Measurements from ENCODE around the gene FBXL7.

FBXL7 gene

DNA sequence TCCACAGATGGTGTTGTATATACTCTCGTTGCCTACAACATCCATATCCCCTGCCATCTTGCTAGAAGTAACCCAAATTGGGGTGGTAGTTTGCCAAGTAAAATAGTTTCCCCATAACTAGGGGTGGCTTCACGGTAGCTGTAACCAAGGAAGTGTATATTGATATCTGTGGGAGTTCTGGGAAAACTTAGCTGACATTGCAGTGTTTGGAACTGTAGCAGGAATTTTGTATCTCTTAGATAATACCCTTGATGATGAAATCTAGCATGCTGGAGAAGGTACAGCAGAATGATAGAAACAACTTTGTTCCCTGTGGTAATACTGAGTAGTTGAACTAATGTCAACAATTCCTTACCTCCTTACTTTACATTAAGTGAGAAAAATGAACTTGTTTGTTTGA, 29.8 kb downstream of the FBXL7 start:
- TF ChIP-seq EZH2phosphoT487 (IDR thresholded peaks at IDR 0.05; ENCODE audit: low read depth), result no peak
- TF ChIP-seq, protein P1, sequence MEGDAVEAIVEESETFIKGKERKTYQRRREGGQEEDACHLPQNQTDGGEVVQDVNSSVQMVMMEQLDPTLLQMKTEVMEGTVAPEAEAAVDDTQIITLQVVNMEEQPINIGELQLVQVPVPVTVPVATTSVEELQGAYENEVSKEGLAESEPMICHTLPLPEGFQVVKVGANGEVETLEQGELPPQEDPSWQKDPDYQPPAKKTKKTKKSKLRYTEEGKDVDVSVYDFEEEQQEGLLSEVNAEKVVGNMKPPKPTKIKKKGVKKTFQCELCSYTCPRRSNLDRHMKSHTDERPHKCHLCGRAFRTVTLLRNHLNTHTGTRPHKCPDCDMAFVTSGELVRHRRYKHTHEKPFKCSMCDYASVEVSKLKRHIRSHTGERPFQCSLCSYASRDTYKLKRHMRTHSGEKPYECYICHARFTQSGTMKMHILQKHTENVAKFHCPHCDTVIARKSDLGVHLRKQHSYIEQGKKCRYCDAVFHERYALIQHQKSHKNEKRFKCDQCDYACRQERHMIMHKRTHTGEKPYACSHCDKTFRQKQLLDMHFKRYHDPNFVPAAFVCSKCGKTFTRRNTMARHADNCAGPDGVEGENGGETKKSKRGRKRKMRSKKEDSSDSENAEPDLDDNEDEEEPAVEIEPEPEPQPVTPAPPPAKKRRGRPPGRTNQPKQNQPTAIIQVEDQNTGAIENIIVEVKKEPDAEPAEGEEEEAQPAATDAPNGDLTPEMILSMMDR (IDR thresholded peaks at IDR 0.05; ENCODE audit: low read depth, low read length), result no peak
- no peak overlapping the region for H2AFZ ChIP-seq (ENCODE audit: low read depth, low read length)
- H3K4me1 ChIP-seq (ENCODE audit: low read length), result no peaks in the 10 kb centered on the region
- H3K9me3 ChIP-seq (ENCODE audit: insufficient read depth, low read length), result no peaks in the 10 kb centered on the region
- H3K4me2 ChIP-seq (ENCODE audit: low read length), result no peak overlapping the region
- no peaks in the 10 kb centered on the region for H3K36me3 ChIP-seq (replicated peaks; ENCODE audit: low read depth, low read length)
- no peaks in the 10 kb centered on the region for H4K20me1 ChIP-seq (ENCODE audit: insufficient read depth, low read length)
- H3K9ac ChIP-seq (ENCODE audit: low read length), result no peak overlapping the region
- H3K27ac ChIP-seq (ENCODE audit: low read length), result no peak overlapping the region
- H3K27me3 ChIP-seq (ENCODE audit: low read depth, low read length), result no peaks in the 10 kb centered on the region
- no peak overlapping the region for H3K4me3 ChIP-seq (ENCODE audit: low read length)
- no peaks in the 10 kb centered on the region for H3K79me2 ChIP-seq (ENCODE audit: low read length)

DNA sequence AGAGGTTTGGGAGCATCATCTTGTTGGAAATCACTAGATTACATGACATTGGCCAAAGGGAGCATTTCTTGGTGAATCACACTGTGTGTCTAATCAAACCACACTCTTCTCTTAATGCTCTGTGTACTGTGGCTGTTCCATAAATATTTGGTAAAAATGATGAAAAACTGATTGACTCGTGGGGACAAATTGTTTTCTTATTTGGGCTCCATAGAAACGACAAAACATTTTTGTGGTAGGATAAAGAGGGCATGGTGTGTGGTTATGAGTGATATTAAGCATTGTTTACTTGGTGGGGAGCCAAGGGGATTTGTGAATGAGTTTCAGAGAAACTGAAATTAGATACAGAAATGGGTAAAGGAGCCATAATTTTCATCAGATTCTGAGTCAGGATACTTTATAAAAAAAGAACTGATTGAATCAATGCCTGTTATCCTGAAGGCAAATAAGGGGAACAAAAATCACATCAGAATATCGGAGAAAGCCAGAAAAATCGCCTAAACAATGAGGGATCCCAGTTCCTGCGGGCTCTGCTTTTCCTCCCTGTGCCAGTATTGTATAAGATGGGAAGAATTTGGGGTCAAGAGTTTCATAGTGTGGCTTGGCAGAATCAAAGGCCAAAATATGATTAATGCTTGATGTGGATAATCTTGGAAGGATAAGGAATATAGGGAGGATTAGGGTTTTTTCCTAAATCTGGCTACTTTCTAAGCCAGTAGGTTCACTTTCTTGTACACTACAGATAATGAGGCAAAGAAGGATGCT, 33.3 kb downstream of the FBXL7 start:
- no peaks in the 10 kb centered on the region for H3K36me3 ChIP-seq (replicated peaks; ENCODE audit: low read depth, low read length)
- TF ChIP-seq EZH2phosphoT487 (IDR thresholded peaks at IDR 0.05; ENCODE audit: low read depth), result no peak
- TF ChIP-seq, protein P1 (IDR thresholded peaks at IDR 0.05; ENCODE audit: low read depth, low read length), result no peak

DNA sequence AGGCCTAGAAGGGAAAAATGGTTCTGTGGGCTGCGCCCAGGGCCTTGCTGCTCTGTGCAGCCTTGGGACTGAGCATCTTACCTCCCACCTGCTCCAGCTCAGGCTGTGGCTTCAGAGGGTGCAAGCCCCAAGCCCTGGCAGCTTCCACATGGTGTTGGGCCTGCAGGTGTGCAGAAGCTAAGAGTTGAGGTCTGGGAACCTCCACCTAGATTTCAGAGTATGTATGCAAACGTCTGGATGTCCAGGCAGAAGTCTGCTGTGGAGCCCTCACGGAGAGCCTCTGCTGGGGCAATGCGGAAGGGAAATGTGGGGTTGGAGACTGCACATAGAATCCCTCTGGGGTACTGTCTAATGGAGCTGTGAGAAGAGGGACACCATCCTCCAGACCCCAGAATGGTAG, 36.0 kb downstream of the FBXL7 start:
- Histone ChIP-seq H3K4me2 (ENCODE audit: low read length) (no peak overlapping the region), H3K9me3 (ENCODE audit: insufficient read depth, low read length) (no peaks in the 10 kb centered on the region), H3K36me3 (replicated peaks; ENCODE audit: low read depth, low read length) (no peaks in the 10 kb centered on the region), H3K4me1 (ENCODE audit: low read length) (no peaks in the 10 kb centered on the region), H4K20me1 (ENCODE audit: insufficient read depth, low read length) (no peaks in the 10 kb centered on the region), H3K79me2 (ENCODE audit: low read length) (no peaks in the 10 kb centered on the region), H3K27ac (ENCODE audit: low read length) (no peak overlapping the region), H3K27me3 (ENCODE audit: low read depth, low read length) (no peaks in the 10 kb centered on the region), H3K9ac (ENCODE audit: low read length) (no peak overlapping the region), H2AFZ (ENCODE audit: low read depth, low read length) (no peak overlapping the region), H3K4me3 (ENCODE audit: low read length) (no peak overlapping the region)
- TF ChIP-seq, protein P1 (IDR thresholded peaks at IDR 0.05; ENCODE audit: low read depth, low read length), result no peak
- TF ChIP-seq EZH2phosphoT487 (IDR thresholded peaks at IDR 0.05; ENCODE audit: low read depth), result no peak

More for the DNA sequence above, 33.3 kb downstream of the FBXL7 start:
- Histone ChIP-seq H3K79me2 (ENCODE audit: low read length) (no peaks in the 10 kb centered on the region), H3K27me3 (ENCODE audit: low read depth, low read length) (no peaks in the 10 kb centered on the region), H3K4me3 (ENCODE audit: low read length) (no peak overlapping the region), H2AFZ (ENCODE audit: low read depth, low read length) (no peak overlapping the region), H4K20me1 (ENCODE audit: insufficient read depth, low read length) (no peaks in the 10 kb centered on the region), H3K9ac (ENCODE audit: low read length) (no peak overlapping the region), H3K4me1 (ENCODE audit: low read length) (no peaks in the 10 kb centered on the region), H3K9me3 (ENCODE audit: insufficient read depth, low read length) (no peaks in the 10 kb centered on the region), H3K27ac (ENCODE audit: low read length) (no peak overlapping the region), H3K4me2 (ENCODE audit: low read length) (no peak overlapping the region)

DNA sequence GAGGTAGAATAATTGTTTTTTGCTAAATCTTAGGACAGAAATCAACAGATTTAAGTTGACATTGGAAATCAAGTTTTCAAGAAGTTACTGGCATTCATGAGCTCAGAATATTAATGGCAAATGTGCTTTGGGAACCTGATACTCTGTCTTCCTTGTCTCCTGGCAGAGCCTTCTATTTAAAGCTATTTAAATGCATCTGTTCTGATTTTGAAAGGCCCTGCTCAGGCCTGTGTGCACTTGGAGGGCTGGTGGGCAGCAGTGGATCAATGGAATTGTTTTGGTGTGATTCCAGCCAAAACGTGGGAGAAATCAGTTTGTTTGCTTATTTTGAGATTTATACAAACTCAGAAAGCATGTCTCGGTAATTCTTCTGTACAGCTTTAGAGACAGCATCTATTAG, 38.5 kb downstream of the FBXL7 start:
- H3K4me2 ChIP-seq (ENCODE audit: low read length), result no peak overlapping the region
- H3K4me3 ChIP-seq (ENCODE audit: low read length), result no peak overlapping the region
- H3K79me2 ChIP-seq (ENCODE audit: low read length), result no peaks in the 10 kb centered on the region

More for the DNA sequence above, 38.5 kb downstream of the FBXL7 start:
- Histone ChIP-seq H2AFZ (ENCODE audit: low read depth, low read length) (no peak overlapping the region), H4K20me1 (ENCODE audit: insufficient read depth, low read length) (no peaks in the 10 kb centered on the region), H3K4me1 (ENCODE audit: low read length) (no peaks in the 10 kb centered on the region), H3K9ac (ENCODE audit: low read length) (no peak overlapping the region), H3K36me3 (replicated peaks; ENCODE audit: low read depth, low read length) (no peaks in the 10 kb centered on the region), H3K27me3 (ENCODE audit: low read depth, low read length) (no peaks in the 10 kb centered on the region), H3K27ac (ENCODE audit: low read length) (no peak overlapping the region), H3K9me3 (ENCODE audit: insufficient read depth, low read length) (no peaks in the 10 kb centered on the region)
- TF ChIP-seq, protein P1 (IDR thresholded peaks at IDR 0.05; ENCODE audit: low read depth, low read length), result no peak
- TF ChIP-seq EZH2phosphoT487 (IDR thresholded peaks at IDR 0.05; ENCODE audit: low read depth), result no peak

Measured in OCI-LY3 (cell line).